Pancreas (tissue), 10 donors: ENCODE data around the gene CCDC178. TPM values are rescaled to one million over a fixed set of nuclear protein-coding genes. Genes with fewer than 3 reads are reported as not detected.

Experiments
- ATAC-seq, 4 donors: fragments of 200-7000 bp; cut with Tn5 transposase; one replicate each; pipeline versions ENCODE4 v1.8.0 to v1.9.1; 2020; ENCODE audit warnings: mild to moderate bottlenecking in 4 of 4, moderate library complexity in 4 of 4
- DNase-seq, 6 donors: peaks; one replicate each; pipeline ENCODE4 v3.0.0-alpha.2; 2020
- FAIRE-seq: peaks from 2 replicates; lab custom pipeline; 2012; peaks lifted over from hg19 to GRCh38; lab: Jason Lieb, UNC
- H3K27ac ChIP-seq, 4 donors: fragments of 200-600 bp; sonication (generic); 1 replicate in 3 of 4; 2 replicates in 1 of 4; pipeline versions ENCODE4 v1.5.0 to v1.8.0; 2020
- H3K27me3 ChIP-seq, 4 donors: fragments of 200-600 bp; one replicate each; pipeline ENCODE4 v1.8.0; 2021
- H3K36me3 ChIP-seq, 3 donors: fragments of 200-600 bp; sonication (generic) in 1 of 3; one replicate each; pipeline versions ENCODE4 v1.5.0 to v1.8.0; 2020 to 2021
- H3K4me1 ChIP-seq, 3 donors: fragments of 200-600 bp; one replicate each; pipeline ENCODE4 v1.8.0; 2021
- H3K4me3 ChIP-seq, 4 donors: fragments of 200-600 bp; sonication (generic) in 2 of 4; one replicate each; pipeline versions ENCODE4 v1.5.0 to v1.8.0; 2020 to 2021
- H3K9me3 ChIP-seq, 4 donors: fragments of 200-600 bp; one replicate each; pipeline ENCODE4 v1.8.0; 2021
- CTCF ChIP-seq, 4 donors: fragments of 200-600 bp; sonication (generic) in 3 of 4; IDR thresholded peaks; one replicate each; pipeline versions ENCODE4 v1.5.0 to v1.8.0; 2021; ENCODE audit warnings: antibody characterized with exemption in 4 of 4
- WGBS, 2 donors: extraction: QIAGEN DNeasy Blood & Tissue Kit; methylation state at CpG; one replicate each; pipeline ENCODE4 v1.1.7; 2013; 5-methylcytosine and 5-hydroxymethylcytosine counted together
- intact Hi-C, 3 donors: fragments of 100-400 bp; cut with DNase I; formaldehyde crosslinking; loops; one replicate each; pipeline versions ENCODE4 v1.11.1 to v1.14.2; 2022
- polyA plus RNA-seq, 2 donors: library from polyadenylated mRNA; stranded (reverse); fragments of 200-250 nt; gene quantifications; one replicate each; pipeline ENCODE4 v1.2.3, GENCODE V29; 2013
- total RNA-seq, 6 donors: library from RNA; stranded (reverse); fragmentation: NEBNext Ultra II Directional in 4 of 6; extraction: Animal tissue kit (Norgen Biotek cat#: 25700) in 4 of 6; gene quantifications; one replicate each; pipeline versions ENCODE4 v1.2.1 to v1.2.4, GENCODE V29; 2021 to 2023
- donor health status: healthy with polysubstance abuse.
- donor health status: DM: no; HTN: no; CAD: no; lungs with moderate emphysema.
- donor health status: DM: no; HTN: no; CAD: no.
- donor health status: control.
- donor health status: control.
- donor health status: Bipolar disorder and iron deficiency.
- donor health status: DM: yes; HTN: yes; CAD: no.
- donor health status: DM: no; HTN: no; CAD: no.
- donor health status: DM: no; HTN: no; CAD: no.
- donor health status: DM: yes; HTN: yes; CAD: no.

Gene CCDC178
- total and polyA plus RNA-seq, 8 donors: 0.11 to 1.3 (median 0.51) TPM; not detected in 1

GRCh38 chr18:32919799-32920198, 520.7 kb downstream of the CCDC178 start:
- ATAC-seq (peak in 3 of 4 donors; percentile 29 to 47 (median 44)), FAIRE-seq (no peak), DNase-seq (no peak)
- Histone ChIP-seq H3K9me3 (no peaks in the 10 kb centered on the region), H3K4me3 (no peak overlapping the region), H3K27me3 (no peaks in the 10 kb centered on the region), H3K27ac (no peak overlapping the region), H3K36me3 (no peaks in the 10 kb centered on the region), H3K4me1 (no peaks in the 10 kb centered on the region)
- WGBS, 2 donors: 40 to 49% methylated on average over 2 of the region's 2 CpGs
- TF ChIP-seq CTCF (IDR thresholded peaks at IDR 0.05): no peak
- intact Hi-C loops: no loop called here

GRCh38 chr18:32918692-32919250, 521.8 kb downstream of the CCDC178 start:
- intact Hi-C loops: no loop called here
- FAIRE-seq: no peak

GRCh38 chr18:32915516-32915915, 525.0 kb downstream of the CCDC178 start:
- intact Hi-C loops: no loop called here
- Histone ChIP-seq H3K27ac (no peak overlapping the region), H3K36me3 (no peaks in the 10 kb centered on the region), H3K4me1 (no peaks in the 10 kb centered on the region), H3K4me3 (no peak overlapping the region), H3K27me3 (no peaks in the 10 kb centered on the region), H3K9me3 (no peaks in the 10 kb centered on the region)
- ATAC-seq: no peak
- WGBS, 2 donors: 45 to 47% methylated on average over 1 of the region's 1 CpG
- DNase-seq: no peak
- FAIRE-seq: no peak
- no peak for TF ChIP-seq CTCF (IDR thresholded peaks at IDR 0.05)

More at GRCh38 chr18:32918692-32919250, 521.8 kb downstream of the CCDC178 start:
- no peak for ATAC-seq
- TF ChIP-seq CTCF (IDR thresholded peaks at IDR 0.05): no peak
- Histone ChIP-seq H3K36me3 (no peaks in the 10 kb centered on the region), H3K4me3 (no peak overlapping the region), H3K4me1 (no peaks in the 10 kb centered on the region), H3K27ac (no peak overlapping the region), H3K27me3 (no peaks in the 10 kb centered on the region), H3K9me3 (no peaks in the 10 kb centered on the region)
- DNase-seq: no peak
- 53 to 59% methylated on average over 5 of the region's 5 CpGs for WGBS, 2 donors

- no peak for DNase-seq
- Histone ChIP-seq H3K27ac (no peak overlapping the region), H3K4me1 (no peaks in the 10 kb centered on the region), H3K4me3 (no peak overlapping the region), H3K36me3 (no peaks in the 10 kb centered on the region), H3K27me3 (no peaks in the 10 kb centered on the region), H3K9me3 (no peaks in the 10 kb centered on the region)
- 63 to 67% methylated on average over 3 of the region's 3 CpGs for WGBS, 2 donors
- FAIRE-seq: no peak
- no peak for TF ChIP-seq CTCF (IDR thresholded peaks at IDR 0.05)
- intact Hi-C loops: no loop called here
- no peak for ATAC-seq
Observed at GRCh38 chr18:32911660-32912284, 528.7 kb downstream of the CCDC178 start.

GRCh38 chr18:32910694-32911296, 529.7 kb downstream of the CCDC178 start:
- H3K9me3 ChIP-seq: no peaks in the 10 kb centered on the region
- no peak for TF ChIP-seq CTCF (IDR thresholded peaks at IDR 0.05)
- no peaks in the 10 kb centered on the region for H3K4me1 ChIP-seq
- no peak overlapping the region for H3K4me3 ChIP-seq
- no peak for FAIRE-seq
- ATAC-seq: no peak
- no peak for DNase-seq
- H3K27me3 ChIP-seq: no peaks in the 10 kb centered on the region
- 50 to 58% methylated on average over 5 of the region's 5 CpGs for WGBS, 2 donors
- no peaks in the 10 kb centered on the region for H3K36me3 ChIP-seq
- intact Hi-C loops: no loop called here
- H3K27ac ChIP-seq: no peak overlapping the region
